VCaP (cell line): ENCODE data around the gene NEU2.

ENCODE experiments used
- H3K27ac ChIP-seq: fragments of 450-650 bp; 2 replicates; pipeline ENCODE4 v1.5.1; 2017
- TF ChIP-seq, protein P1 (sequence below): fragments of 450-650 bp; conservative IDR thresholded peaks from 2 replicates; pipeline ENCODE4 v1.5.1; 2017; ENCODE audit warnings: mild to moderate bottlenecking, moderate library complexity

NEU2 gene

DNA sequence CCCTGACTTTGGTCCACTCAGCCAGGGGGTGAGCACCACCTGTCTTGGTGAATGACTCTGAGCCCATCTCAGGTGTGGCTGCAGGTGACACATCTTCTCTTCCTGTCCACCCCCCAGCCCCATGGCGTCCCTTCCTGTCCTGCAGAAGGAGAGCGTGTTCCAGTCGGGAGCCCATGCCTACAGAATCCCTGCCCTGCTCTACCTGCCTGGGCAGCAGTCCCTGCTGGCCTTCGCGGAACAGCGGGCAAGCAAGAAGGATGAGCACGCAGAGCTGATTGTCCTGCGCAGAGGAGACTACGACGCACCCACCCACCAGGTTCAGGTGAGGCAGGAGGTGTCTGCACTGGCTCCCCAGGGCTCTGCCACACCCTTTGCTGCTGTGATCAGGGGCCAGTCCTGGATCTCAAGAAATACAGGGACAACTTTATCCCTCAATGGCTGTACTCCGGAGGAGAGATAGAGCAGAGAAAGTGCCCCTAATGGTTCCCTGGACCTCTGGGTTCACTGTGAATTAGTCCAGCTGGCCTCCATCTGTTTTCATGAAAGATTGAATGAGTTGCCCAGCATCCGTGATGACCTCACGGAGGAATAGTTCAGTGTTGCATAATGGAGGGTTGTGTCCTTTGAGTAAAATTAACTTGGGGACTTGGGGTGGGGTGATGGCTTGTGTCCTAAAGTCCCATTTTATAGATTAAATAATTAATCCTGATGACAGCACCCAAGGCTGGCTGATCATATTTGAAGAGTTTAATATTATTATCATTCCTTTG is at the start of gene NEU2:
Gene NEU2 (plus strand): TSS at position 122 of the 770 bp plus-strand sequence. CDS start 0 bp downstream, at position 122.
- TF ChIP-seq, protein P1, sequence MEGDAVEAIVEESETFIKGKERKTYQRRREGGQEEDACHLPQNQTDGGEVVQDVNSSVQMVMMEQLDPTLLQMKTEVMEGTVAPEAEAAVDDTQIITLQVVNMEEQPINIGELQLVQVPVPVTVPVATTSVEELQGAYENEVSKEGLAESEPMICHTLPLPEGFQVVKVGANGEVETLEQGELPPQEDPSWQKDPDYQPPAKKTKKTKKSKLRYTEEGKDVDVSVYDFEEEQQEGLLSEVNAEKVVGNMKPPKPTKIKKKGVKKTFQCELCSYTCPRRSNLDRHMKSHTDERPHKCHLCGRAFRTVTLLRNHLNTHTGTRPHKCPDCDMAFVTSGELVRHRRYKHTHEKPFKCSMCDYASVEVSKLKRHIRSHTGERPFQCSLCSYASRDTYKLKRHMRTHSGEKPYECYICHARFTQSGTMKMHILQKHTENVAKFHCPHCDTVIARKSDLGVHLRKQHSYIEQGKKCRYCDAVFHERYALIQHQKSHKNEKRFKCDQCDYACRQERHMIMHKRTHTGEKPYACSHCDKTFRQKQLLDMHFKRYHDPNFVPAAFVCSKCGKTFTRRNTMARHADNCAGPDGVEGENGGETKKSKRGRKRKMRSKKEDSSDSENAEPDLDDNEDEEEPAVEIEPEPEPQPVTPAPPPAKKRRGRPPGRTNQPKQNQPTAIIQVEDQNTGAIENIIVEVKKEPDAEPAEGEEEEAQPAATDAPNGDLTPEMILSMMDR, result no peak

DNA sequence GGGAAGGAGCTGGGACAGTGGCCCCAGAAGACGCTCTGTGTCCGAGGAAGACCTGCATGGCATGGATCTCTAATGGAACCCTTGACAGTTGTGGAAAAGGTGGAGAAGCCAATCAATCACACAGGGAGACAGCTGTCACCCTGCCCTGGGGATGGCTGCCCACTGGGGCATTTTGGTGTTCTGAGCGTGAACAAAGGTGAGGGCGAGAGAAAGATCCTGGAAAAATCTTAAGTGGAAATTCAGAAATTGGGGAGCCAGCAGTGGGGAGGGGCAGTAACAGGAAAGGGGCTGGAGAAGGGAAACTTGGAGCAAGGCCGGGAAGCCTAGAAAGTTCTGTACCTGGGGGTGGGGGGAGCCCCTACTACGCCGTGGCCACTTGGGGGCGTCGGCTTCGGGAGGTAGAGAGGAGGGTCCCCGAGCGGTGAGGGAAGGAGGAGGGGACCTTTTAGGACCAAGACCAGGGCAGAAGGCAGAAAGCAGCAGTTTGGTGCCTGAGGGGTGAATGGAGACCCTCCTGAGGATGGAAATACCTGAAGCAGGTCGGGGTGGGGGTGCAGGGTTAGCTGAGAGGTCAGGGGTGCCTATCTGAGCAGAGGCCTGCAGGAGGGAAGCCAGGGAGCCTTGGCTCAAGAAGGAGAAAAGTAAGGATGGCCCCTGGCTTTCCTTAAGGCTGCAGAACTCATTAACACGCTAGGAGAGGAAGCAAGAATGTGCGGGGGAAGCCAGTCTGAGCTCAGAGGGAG is 49.4 kb upstream of the NEU2 start:
- TF ChIP-seq, protein P1, result no peak

More for the DNA sequence above, at the start of gene NEU2:
- H3K27ac ChIP-seq, result no peak within 1 kb of the TSS

DNA sequence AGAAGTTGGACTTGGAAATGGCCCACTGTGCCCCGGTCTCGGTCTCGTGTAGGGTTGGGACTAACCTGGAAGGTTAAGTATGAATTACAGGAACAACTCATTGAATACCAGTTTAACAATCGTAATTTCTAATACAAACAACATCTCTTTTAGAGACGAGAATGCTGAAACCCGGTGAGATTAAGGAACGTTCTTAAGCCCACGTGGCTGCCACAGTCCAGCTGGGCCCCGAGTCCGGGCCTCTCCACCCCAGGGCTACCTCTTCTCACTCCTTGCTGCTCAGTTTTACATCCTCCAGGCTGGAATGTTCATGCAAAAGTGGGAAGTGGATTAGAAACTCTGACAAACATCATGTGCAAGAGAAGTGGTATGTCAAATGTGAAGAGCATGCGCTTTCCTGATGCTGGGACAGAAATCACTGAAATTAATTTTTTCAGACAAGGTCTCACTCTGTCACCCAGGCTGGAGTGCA is 48.8 kb upstream of the NEU2 start:
- TF ChIP-seq, protein P1, result no peak
- no peak overlapping the region for H3K27ac ChIP-seq

More for the DNA sequence above, 49.4 kb upstream of the NEU2 start:
- no peak overlapping the region for H3K27ac ChIP-seq

DNA sequence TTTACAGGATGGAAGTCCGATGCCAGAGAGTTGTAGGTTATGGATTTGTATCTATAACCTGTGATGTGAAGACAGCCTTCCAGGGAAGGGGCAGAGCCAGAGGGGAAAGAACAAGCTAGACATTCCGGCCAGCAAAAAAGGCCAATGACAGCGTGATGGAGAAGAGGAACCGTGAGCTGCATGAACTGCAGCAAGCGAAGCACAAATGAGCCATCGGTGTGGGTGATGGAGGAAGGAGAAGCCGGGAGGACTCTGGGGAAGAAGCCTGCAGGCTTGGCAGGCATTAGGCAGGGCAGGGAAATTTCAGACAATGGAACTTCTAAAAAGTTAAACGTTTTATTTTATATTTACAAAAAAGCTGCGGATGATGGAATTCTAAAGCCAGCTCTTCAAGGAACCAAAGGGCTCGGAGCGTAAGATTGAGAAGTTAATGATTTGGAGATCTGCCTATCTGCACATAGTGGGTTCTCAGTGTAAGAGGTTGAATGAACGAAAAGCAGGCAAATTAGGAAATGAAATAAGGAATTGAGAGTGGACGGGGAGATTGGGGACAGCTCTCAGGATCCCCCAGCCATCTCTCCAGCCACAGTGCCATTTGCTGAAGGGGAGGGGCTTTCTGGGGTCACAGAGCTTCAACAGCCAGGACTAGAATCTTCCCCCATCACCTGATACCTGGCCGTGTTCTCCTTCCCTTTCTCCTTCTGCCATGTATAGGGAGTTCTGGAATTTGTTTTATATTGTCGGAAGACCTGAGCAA is 47.8 kb upstream of the NEU2 start:
- TF ChIP-seq, protein P1, result no peak
- no peak overlapping the region for H3K27ac ChIP-seq

DNA sequence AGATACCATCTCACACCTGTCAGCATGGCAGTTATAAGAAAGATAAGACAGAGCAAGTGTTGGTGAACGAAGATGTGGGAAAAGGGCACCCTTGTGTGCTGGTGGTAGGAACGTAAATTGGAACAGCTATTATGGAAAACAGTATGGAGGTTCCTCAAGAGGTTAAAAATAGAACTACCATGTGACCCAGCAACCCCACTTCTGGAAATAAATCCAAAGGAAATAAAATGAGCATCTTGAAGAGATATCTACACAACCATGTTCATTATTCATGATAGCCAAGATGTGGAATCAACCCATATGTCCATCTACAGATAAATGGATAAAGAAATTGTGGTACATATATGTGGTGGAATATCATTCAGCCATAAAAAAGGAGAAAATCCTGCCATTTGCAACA is 46.3 kb upstream of the NEU2 start:
- no peak overlapping the region for H3K27ac ChIP-seq
- TF ChIP-seq, protein P1, result no peak

DNA sequence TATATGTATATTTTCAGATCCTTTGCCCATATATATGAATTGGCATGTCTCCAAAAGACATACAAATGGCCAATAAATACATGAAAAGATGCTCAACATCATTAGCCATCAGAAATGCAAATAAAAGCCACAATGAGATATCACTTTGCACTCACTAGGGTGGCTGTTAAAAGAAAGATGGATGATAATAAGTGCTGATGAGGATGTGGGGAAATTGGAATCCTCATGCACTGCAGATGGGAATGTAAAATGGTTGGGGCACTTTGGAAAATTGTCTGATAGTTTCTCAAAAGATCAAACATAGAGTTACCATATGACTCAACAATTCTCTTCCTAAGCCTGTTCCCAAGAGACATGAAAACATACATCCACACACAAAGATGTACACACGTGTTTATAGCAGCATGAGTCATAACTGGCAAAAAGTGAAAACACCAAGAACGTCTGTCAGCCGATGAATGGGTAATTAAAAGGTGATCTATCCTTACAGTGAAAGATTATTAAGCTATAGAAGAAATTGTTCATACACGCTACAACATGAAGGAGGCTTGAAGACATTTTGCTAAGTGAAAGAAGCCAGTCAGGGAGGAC is 39.1 kb upstream of the NEU2 start:
- no peak overlapping the region for H3K27ac ChIP-seq
- TF ChIP-seq, protein P1, result no peak

DNA sequence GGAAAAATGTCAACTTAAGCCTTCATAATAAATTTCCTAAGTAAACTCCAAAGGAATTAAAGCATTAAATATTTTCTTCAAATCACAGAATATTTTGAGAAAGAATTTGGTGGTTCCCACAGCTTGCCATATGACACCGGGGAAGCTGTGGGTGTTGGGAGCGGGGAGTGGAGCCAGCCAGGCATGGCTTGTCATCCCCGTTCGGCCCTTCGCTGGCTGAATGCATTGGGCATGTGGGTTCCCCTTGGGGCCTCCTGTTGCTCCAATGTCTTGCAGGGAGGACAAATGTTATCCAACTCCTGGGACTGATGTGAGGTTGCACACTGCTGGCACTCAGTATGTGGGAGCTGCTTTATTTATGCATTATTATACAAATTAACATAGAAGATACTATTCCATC is 38.0 kb upstream of the NEU2 start:
- TF ChIP-seq, protein P1, result no peak
- no peak overlapping the region for H3K27ac ChIP-seq
